ENCODE measurements around the gene TSHZ1. TPM values are rescaled to one million over a fixed set of nuclear protein-coding genes. Genes with fewer than 3 reads are reported as not detected.
"Not testable (repeated sequence)": the region's sequence is repeated elsewhere in the genome, so short reads cannot be mapped to it uniquely, and the experiment has no call there.

The TSHZ1 gene
- total and polyA plus RNA-seq, 8 donors = 13.3 to 38.5 (median 31.7) TPM

DNA sequence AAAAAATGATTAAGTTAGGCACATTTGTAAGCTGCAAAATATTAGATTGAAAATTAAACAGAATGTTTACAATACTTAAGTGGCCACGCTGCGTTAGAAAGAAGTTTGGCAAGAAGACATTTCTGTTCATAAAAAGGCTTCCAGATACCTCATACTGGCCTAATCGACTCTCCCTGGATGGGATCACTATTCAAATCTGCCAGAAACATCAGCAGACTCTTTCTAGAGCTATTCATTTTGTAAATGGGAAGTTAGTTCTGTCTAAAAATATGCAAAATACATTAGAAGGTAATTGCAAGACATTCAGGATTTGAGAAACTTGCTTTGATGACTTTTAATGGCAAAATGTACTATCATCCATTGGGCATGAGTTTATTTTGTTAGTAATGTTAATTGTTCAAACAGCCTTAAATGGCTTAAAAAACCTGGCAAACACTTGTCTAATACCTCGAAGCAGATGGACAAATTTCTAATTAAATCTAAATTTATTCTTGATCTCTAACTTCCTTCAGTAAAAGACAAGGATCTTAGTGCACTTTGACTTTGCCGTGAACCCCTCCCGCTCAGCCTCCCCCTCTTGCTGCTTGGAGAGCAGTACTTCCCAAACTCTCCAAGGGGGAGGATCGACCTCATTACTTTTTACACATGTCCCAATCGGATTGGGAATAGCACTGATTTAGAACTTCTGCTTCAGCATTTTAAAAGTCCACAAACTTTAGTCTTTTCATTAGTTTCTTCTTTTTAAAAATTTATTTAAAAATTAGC, 113.4 kb downstream of the TSHZ1 start:
- ATAC-seq (no peak), DNase-seq (no peak)
- H3K27ac ChIP-seq = no peak overlapping the region
- TF ChIP-seq, protein P1, sequence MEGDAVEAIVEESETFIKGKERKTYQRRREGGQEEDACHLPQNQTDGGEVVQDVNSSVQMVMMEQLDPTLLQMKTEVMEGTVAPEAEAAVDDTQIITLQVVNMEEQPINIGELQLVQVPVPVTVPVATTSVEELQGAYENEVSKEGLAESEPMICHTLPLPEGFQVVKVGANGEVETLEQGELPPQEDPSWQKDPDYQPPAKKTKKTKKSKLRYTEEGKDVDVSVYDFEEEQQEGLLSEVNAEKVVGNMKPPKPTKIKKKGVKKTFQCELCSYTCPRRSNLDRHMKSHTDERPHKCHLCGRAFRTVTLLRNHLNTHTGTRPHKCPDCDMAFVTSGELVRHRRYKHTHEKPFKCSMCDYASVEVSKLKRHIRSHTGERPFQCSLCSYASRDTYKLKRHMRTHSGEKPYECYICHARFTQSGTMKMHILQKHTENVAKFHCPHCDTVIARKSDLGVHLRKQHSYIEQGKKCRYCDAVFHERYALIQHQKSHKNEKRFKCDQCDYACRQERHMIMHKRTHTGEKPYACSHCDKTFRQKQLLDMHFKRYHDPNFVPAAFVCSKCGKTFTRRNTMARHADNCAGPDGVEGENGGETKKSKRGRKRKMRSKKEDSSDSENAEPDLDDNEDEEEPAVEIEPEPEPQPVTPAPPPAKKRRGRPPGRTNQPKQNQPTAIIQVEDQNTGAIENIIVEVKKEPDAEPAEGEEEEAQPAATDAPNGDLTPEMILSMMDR (IDR thresholded peaks at IDR 0.05) = no peak
- no peaks in the 10 kb centered on the region for H3K36me3 ChIP-seq
- intact Hi-C loops (cut with DNase I) = no loop called here
- H3K4me1 ChIP-seq = no peaks in the 10 kb centered on the region
- H3K4me3 ChIP-seq = no peak overlapping the region
- peaks cover 0 to 28% of the 10 kb centered on the region in 2 donors for H3K9me3 ChIP-seq
- no peaks in the 10 kb centered on the region for H3K27me3 ChIP-seq

DNA sequence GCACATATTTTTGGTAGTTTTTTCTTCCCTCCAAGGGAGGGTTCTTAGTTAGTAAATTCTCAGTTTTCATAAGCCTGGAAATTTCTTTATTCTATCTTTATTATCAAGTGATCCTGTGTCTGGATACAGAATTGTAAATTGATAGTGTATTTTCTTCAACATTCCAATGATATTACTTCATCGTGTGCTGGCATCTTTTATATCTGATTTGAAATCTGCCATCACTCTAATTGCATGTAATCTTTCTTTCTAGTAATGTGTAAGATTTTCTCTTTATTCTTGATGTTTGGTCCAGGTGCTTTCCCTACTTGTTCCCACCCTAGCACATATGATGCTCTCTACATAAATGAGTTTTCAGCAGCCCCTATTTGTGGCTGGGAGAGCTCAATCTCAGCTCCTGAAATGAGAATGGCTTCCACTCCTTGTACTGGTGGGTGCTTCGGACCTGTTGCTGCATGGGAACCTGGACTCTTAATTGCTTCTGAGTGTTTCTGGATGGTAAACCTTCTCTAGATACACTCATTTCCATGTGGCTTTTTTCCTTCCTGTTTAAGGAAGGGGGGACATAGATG, 114.2 kb downstream of the TSHZ1 start:
- no peaks in the 10 kb centered on the region for H3K4me1 ChIP-seq
- no peak overlapping the region for H3K27ac ChIP-seq
- ATAC-seq (no peak), DNase-seq (no peak)
- intact Hi-C loops (cut with DNase I) = no loop called here
- H3K9me3 ChIP-seq = peaks cover 0 to 28% of the 10 kb centered on the region in 2 donors
- H3K36me3 ChIP-seq = no peaks in the 10 kb centered on the region
- TF ChIP-seq, protein P1 (IDR thresholded peaks at IDR 0.05) = no peak
- no peak overlapping the region for H3K4me3 ChIP-seq
- no peaks in the 10 kb centered on the region for H3K27me3 ChIP-seq

DNA sequence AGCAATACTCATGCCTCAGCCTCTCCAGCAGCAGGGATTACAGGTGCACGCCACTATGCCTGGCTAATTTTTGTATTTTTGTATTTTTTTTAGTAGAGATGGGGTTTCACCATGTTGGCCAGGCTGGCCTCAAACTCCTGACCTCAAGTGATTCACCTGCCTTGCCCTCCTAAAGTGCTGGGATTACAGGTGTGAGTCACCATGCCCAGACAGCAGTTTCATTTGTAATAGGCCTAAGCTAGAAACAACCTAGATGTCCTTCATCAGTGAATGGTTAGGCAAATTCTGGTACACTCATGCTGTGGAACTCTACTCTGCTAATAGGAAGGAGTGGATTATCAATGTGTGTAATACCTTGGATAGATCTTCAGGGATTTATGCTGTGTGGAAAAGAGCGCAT, 119.2 kb downstream of the TSHZ1 start:
- peaks cover 0 to 28% of the 10 kb centered on the region in 2 donors for H3K9me3 ChIP-seq
- ATAC-seq; intact Hi-C loops (cut with DNase I): not testable (repeated sequence)

DNA sequence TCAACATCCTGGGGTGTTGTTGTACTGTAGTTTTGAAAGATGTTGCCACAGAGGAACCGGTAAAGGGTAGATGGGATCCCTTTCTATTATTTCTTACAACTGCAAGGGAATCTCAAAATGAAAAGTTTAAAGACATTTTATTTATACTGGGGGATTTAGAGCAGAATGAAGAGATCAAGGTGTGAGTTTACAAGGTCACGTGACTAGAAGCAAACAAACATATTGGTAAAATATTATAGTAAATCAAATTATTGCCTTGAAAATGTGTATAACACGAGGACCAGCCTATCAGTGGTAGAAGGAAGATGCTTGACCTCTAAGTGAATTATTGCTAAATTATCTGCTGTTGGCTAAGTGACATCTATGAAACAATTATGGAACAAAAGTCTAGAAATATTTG, 119.7 kb downstream of the TSHZ1 start:
- intact Hi-C loops (cut with DNase I) = no loop called here
- Histone ChIP-seq H3K9me3 (peaks cover 0 to 28% of the 10 kb centered on the region in 2 donors), H3K4me3 (no peak overlapping the region), H3K4me1 (no peaks in the 10 kb centered on the region), H3K27me3 (no peaks in the 10 kb centered on the region), H3K27ac (no peak overlapping the region), H3K36me3 (no peaks in the 10 kb centered on the region)
- DNase-seq (no peak), ATAC-seq (no peak)
- TF ChIP-seq, protein P1 (IDR thresholded peaks at IDR 0.05) = no peak

More for the DNA sequence above, 119.2 kb downstream of the TSHZ1 start:
- not testable (repeated sequence) for DNase-seq, H3K27me3 ChIP-seq, H3K4me3 ChIP-seq, H3K4me1 ChIP-seq, H3K36me3 ChIP-seq, H3K27ac ChIP-seq

GRCh38 chr18:75334869-75335268, 124.3 kb downstream of the TSHZ1 start:
- DNase-seq (no peak), ATAC-seq (no peak)
- intact Hi-C loops (cut with DNase I) = no loop called here
- no peaks in the 10 kb centered on the region for H3K9me3 ChIP-seq
- H3K36me3 ChIP-seq = no peaks in the 10 kb centered on the region
- no peaks in the 10 kb centered on the region for H3K4me1 ChIP-seq
- H3K27me3 ChIP-seq = no peaks in the 10 kb centered on the region
- H3K27ac ChIP-seq = no peak overlapping the region
- no peak overlapping the region for H3K4me3 ChIP-seq
- TF ChIP-seq, protein P1 (IDR thresholded peaks at IDR 0.05) = no peak

Measured in left lung (tissue), 10 donors.